Erythroblast (primary cell): Measurements from ENCODE around the gene ADARB2.

ENCODE experiments used
- GATA1 ChIP-seq: IDR thresholded peaks from 2 replicates; pipeline ENCODE4 v1.6.1; 2011; ENCODE audit warnings: low read depth, mild to moderate bottlenecking, control low read depth, low read length, moderate library complexity
- POLR2A ChIP-seq: IDR thresholded peaks from 2 replicates; pipeline ENCODE4 v1.6.1; 2011; ENCODE audit warnings: mild to moderate bottlenecking, low read length

- TF ChIP-seq POLR2A (no peak), GATA1 (no peak)
Measured at GRCh38 chr10:1358147-1358546, 379.2 kb downstream of the ADARB2 start.
